Upper lobe of left lung (tissue), 6 donors: ENCODE measurements around the gene GMPPA. TPM values are rescaled to one million over a fixed set of nuclear protein-coding genes. Genes with fewer than 3 reads are reported as not detected.

Experiments used
- ATAC-seq, 2 donors: fragments of 200-7000 bp; cut with Tn5 transposase; one replicate each; pipeline ENCODE4 v1.9.1; 2022; ENCODE audit warnings: mild to moderate bottlenecking in 2 of 2, moderate library complexity in 2 of 2; ENCODE audit not compliant: low FRiP score in 2 of 2
- DNase-seq, 2 donors: peaks; one replicate each; pipeline ENCODE4 v3.0.0-alpha.2; 2019 to 2020
- H3K27ac ChIP-seq, 4 donors: fragments of 200-600 bp; sonication (generic); one replicate each; pipeline ENCODE4 v1.5.1; 2016 to 2019
- H3K27me3 ChIP-seq, 4 donors: fragments of 200-600 bp; sonication (generic); one replicate each; pipeline ENCODE4 v1.5.1; 2017 to 2019
- H3K36me3 ChIP-seq, 4 donors: fragments of 200-600 bp; sonication (generic); one replicate each; pipeline ENCODE4 v1.5.1; 2016 to 2019
- H3K4me1 ChIP-seq, 4 donors: fragments of 200-600 bp; sonication (generic); one replicate each; pipeline ENCODE4 v1.5.1; 2018 to 2019
- H3K4me3 ChIP-seq, 4 donors: fragments of 200-600 bp; sonication (generic); one replicate each; pipeline ENCODE4 v1.5.1; 2017 to 2019; ENCODE audit warnings: mild to moderate bottlenecking in 2 of 4, moderate library complexity in 1 of 4
- H3K9me3 ChIP-seq, 4 donors: fragments of 200-600 bp; sonication (generic); one replicate each; pipeline ENCODE4 v1.5.1; 2018 to 2019
- CTCF ChIP-seq, 6 experiments: fragments of 450-650 bp in 4 of 6; fragments of 200-600 bp in 2 of 6; sonication (generic) in 2 of 6; IDR thresholded peaks; one replicate each; pipeline ENCODE4 v1.5.1; 2016 to 2019; ENCODE audit warnings: antibody characterized with exemption in 6 of 6
- EP300 ChIP-seq, 4 donors: sonication (generic); formaldehyde crosslinking; IDR thresholded peaks; one replicate each; pipeline ENCODE4 v1.5.1; 2017; ENCODE audit warnings: antibody characterized with exemption in 4 of 4, control low read depth in 2 of 4
- POLR2A ChIP-seq, 4 donors: fragments of 450-650 bp; IDR thresholded peaks; one replicate each; pipeline ENCODE4 v1.5.1; 2016 to 2017; ENCODE audit warnings: antibody characterized with exemption in 4 of 4, mild to moderate bottlenecking in 2 of 4
- POLR2AphosphoS5 ChIP-seq, 2 donors: sonication (generic); formaldehyde crosslinking; IDR thresholded peaks; one replicate each; pipeline ENCODE4 v1.5.1; 2017; ENCODE audit warnings: antibody characterized with exemption in 2 of 2
- WGBS, 2 donors: methylation state at CpG; one replicate each; pipeline ENCODE4 v1.1.5; 2017 to 2018; 5-methylcytosine and 5-hydroxymethylcytosine counted together
- total RNA-seq, 6 donors: library from RNA; depleted of rRNA in 4 of 6; stranded (reverse); fragments of >200 nt in 4 of 6; gene quantifications; one replicate each; pipeline versions ENCODE4 v1.1.0 to v1.2.1, GENCODE V29; 2016 to 2021
- donor health status: DM: no; HTN: no; CAD: no; lungs with moderate emphysema.
- donor health status: DM: no; HTN: yes; CAD: no; lungs with severe emphysema.

GMPPA gene
- total RNA-seq, 6 donors from 2014 or later = 20.8 to 38.5 (median 24.9) TPM

GRCh38 chr2:219475697-219476651, 22.7 kb upstream of the GMPPA start:
- peak in 1 of 2 donors; percentile 75 for ATAC-seq
- DNase-seq = peak; percentile 72 to 88
- Histone ChIP-seq H3K27ac (no peak overlapping the region), H3K27me3 (peaks cover 0 to 4% (median 0%) of the 10 kb centered on the region in 4 donors), H3K4me1 (peaks cover 0 to 5% (median 2%) of the 10 kb centered on the region in 4 donors), H3K9me3 (no peaks in the 10 kb centered on the region), H3K36me3 (no peaks in the 10 kb centered on the region), H3K4me3 (no peak overlapping the region)
- 35 to 38% methylated on average over 13 to 14 of the region's 14 CpGs for WGBS, 2 donors
- TF ChIP-seq CTCF (IDR thresholded peaks at IDR 0.05) = peak; percentile 65 to 86 (median 70)
- TF ChIP-seq EP300 (IDR thresholded peaks at IDR 0.05) = no peak

- H3K36me3 ChIP-seq = no peaks in the 10 kb centered on the region
- ATAC-seq = no peak
- H3K27me3 ChIP-seq = peaks cover 0 to 4% (median 0%) of the 10 kb centered on the region in 4 donors
- H3K9me3 ChIP-seq = no peaks in the 10 kb centered on the region
- no peak overlapping the region for H3K27ac ChIP-seq
- H3K4me1 ChIP-seq = peaks cover 0 to 5% (median 2%) of the 10 kb centered on the region in 4 donors
- H3K4me3 ChIP-seq = no peak overlapping the region
- TF ChIP-seq CTCF (IDR thresholded peaks at IDR 0.05) (no peak), POLR2A (IDR thresholded peaks at IDR 0.05) (no peak), EP300 (IDR thresholded peaks at IDR 0.05) (no peak), POLR2AphosphoS5 (IDR thresholded peaks at IDR 0.05) (no peak)
- no peak for DNase-seq
- WGBS, 2 donors = 14 to 38% methylated on average over 3 to 16 of the region's 16 CpGs
Observed at GRCh38 chr2:219476652-219477151, 22.0 kb upstream of the GMPPA start.

- peaks cover 0 to 4% (median 0%) of the 10 kb centered on the region in 4 donors for H3K27me3 ChIP-seq
- 81 to 89% methylated on average over 5 to 13 of the region's 13 CpGs for WGBS, 2 donors
- peaks cover 0 to 5% (median 2%) of the 10 kb centered on the region in 4 donors for H3K4me1 ChIP-seq
- no peaks in the 10 kb centered on the region for H3K9me3 ChIP-seq
- no peak overlapping the region for H3K4me3 ChIP-seq
- ATAC-seq = no peak
- no peak overlapping the region for H3K27ac ChIP-seq
- TF ChIP-seq CTCF (IDR thresholded peaks at IDR 0.05) = no peak
- TF ChIP-seq POLR2A (IDR thresholded peaks at IDR 0.05) = no peak
- no peak for TF ChIP-seq POLR2AphosphoS5 (IDR thresholded peaks at IDR 0.05)
- no peak for TF ChIP-seq EP300 (IDR thresholded peaks at IDR 0.05)
- DNase-seq = no peak
- no peaks in the 10 kb centered on the region for H3K36me3 ChIP-seq
Observed at GRCh38 chr2:219477179-219477578, 21.5 kb upstream of the GMPPA start.

GRCh38 chr2:219477815-219478214, 20.9 kb upstream of the GMPPA start:
- TF ChIP-seq EP300 (IDR thresholded peaks at IDR 0.05) (no peak), CTCF (IDR thresholded peaks at IDR 0.05) (no peak), POLR2A (IDR thresholded peaks at IDR 0.05) (no peak), POLR2AphosphoS5 (IDR thresholded peaks at IDR 0.05) (no peak)
- Histone ChIP-seq H3K27me3 (peaks cover 0 to 4% (median under 1%) of the 10 kb centered on the region in 4 donors), H3K4me1 (peaks cover 0 to 5% (median 2%) of the 10 kb centered on the region in 4 donors), H3K4me3 (no peak overlapping the region), H3K9me3 (no peaks in the 10 kb centered on the region), H3K36me3 (no peaks in the 10 kb centered on the region), H3K27ac (no peak overlapping the region)
- DNase-seq (peak in 1 of 2 donors; percentile 59), ATAC-seq (no peak)
- WGBS, 2 donors = 68 to 73% methylated on average over 7 to 15 of the region's 15 CpGs
